GM12872 (cell line): ENCODE measurements around the gene TBC1D16.

Source experiments
- TF ChIP-seq, protein P1 (sequence below): IDR thresholded peaks from 3 replicates; pipeline ENCODE4 v1.5.1; 2011; ENCODE audit warnings: low read depth, mild to moderate bottlenecking, low read length, moderate library complexity; ENCODE audit not compliant: insufficient read depth

The TBC1D16 gene

DNA sequence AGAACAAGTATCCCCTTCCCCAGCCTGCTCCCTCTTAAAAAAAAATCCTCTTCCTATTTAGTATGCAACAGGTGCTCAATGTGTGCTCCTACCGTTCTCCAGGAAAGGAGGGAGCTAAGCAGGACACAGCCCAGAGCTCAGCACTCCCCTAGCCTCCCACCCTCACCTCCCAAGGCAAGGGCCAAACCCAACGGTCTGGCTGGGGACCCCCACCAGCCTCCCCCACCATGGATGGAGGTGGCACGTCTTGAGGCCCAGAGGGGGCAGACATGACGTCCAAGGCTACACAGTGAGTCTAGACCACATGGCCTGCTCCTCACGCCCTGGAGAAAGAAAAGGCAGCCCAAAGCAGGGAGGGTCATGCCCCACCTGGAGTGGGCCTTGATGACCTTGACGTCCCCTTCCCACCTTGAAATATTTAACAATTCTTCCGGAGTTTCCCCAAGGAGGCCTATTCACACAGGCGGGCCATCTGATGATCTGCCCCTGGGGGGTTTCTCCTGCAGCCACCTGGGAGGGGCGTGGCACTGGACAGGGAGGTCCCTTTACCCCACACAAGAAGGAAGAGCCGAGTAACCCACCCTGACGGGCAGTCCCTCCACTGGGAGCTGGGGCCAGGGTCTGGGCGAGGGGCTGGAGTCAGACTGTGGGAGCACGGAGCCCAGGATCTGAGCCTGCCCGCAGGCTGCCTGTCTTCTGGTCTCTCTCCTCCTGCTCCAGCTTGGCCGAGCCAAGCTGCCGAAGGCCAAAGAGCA lies 107.0 kb downstream of the TBC1D16 start:
- TF ChIP-seq, protein P1, sequence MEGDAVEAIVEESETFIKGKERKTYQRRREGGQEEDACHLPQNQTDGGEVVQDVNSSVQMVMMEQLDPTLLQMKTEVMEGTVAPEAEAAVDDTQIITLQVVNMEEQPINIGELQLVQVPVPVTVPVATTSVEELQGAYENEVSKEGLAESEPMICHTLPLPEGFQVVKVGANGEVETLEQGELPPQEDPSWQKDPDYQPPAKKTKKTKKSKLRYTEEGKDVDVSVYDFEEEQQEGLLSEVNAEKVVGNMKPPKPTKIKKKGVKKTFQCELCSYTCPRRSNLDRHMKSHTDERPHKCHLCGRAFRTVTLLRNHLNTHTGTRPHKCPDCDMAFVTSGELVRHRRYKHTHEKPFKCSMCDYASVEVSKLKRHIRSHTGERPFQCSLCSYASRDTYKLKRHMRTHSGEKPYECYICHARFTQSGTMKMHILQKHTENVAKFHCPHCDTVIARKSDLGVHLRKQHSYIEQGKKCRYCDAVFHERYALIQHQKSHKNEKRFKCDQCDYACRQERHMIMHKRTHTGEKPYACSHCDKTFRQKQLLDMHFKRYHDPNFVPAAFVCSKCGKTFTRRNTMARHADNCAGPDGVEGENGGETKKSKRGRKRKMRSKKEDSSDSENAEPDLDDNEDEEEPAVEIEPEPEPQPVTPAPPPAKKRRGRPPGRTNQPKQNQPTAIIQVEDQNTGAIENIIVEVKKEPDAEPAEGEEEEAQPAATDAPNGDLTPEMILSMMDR = no peak

DNA sequence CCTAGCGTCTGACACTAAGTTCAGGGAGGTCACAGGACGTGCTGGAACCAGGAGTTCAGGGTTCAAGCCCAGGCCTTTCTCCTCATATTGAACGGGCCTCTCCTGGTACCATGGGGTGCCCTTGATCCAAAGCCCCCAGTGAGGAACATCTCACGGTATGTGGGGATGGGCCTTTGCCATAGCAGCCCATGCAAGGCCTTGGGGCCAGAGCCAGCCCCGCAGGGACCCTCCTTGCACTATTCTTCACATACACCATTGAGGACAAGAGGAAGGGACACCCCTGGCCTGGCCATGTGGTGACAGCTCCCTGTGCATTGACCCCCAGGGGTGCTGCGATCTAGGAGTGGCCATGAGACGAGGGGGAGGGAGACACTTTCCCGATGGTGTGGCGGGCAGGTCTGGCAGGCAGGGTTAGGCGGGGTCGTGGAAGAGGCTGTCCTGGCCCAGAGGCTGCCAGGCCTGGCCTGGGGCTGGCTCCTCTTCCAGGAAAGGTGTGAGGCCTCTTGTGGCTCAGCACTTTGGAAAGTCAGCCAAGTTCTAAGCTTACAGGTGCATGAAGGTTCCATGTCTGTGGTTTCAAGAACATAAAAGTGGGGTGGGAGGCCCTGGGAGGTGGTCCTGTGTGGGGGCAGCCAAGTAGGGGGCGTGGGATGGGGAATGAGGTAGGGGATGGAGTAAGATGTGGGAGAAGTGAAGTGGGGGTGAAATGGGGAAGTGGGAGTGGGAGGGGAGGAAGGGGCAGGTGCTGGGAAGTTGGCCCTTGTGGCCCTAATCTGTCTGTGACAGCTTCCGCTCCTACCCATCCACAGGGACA lies 107.8 kb downstream of the TBC1D16 start:
- TF ChIP-seq, protein P1 = no peak

DNA sequence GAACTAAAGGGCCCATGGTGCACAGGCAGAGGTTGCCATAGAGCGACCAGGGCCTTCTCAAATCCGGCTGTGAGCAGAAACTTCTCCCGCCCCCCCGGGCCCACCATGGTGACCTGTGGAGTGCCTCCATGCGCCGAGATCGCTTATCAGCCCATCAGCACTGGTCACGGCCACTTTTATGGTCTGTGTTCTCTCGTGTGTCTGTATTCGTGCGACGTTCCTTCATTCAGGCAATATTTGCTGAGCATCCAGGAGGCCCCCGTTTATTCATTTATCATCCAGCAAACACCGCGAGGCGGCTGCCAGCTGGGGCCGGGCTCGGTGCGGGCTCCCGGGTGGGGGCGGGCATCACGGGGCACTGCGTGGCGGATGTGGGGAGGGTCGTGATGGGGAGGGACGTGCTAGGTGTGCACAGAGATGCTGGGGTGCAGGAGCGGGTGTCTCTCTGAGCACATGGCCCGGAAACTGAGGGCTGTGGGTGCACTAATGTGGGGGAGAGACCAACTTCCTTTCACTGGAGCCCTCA lies 108.5 kb downstream of the TBC1D16 start:
- TF ChIP-seq, protein P1 = no peak

DNA sequence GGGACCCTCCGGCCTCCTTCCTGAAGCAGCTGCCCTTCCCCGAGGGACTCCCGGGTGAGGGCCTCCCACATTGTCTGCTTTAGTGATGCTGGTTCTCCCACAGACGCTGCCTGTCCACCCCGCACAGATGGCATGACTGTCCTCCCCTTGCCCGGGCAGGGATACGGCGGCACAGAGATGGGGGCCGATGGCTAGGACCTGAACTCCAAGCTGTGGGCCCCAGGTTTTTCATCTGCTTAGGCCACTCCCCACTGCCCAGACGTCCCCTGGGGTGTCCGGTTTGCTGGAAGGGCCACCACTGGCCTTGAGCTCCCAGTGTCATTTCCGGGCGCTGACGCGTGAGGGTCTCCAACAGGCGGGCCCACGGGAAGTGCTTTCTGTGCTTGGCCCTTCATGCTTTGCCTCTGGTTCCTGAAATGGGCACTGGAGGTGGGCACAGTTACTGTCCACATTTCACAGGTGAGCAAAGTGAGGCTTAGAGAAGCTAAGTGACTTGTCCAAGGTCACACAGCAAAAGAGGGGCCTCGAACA lies 109.0 kb downstream of the TBC1D16 start:
- TF ChIP-seq, protein P1 = no peak

DNA sequence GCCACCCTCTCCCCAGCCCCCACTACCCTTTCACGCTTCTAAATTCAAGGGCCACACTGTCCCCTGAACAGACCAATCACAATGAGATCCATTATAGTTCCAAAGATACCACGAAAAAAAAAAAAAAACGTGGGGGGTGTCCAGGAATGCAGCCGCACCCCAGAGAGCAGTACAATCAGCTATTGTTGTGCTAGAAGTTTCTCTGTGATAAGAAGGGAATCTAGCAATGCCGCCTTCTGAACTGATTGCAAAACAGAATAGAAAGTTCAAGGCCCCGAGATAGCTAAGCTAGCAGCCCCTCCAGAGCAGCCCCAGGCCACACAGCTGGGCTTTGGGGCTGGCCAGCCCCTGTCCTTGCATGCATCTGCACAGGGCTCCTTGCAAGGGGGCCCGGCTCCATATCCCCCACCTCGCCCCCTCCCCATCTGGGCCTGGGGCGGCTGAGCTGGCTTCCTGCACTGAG lies 109.5 kb downstream of the TBC1D16 start:
- TF ChIP-seq, protein P1 = no peak

DNA sequence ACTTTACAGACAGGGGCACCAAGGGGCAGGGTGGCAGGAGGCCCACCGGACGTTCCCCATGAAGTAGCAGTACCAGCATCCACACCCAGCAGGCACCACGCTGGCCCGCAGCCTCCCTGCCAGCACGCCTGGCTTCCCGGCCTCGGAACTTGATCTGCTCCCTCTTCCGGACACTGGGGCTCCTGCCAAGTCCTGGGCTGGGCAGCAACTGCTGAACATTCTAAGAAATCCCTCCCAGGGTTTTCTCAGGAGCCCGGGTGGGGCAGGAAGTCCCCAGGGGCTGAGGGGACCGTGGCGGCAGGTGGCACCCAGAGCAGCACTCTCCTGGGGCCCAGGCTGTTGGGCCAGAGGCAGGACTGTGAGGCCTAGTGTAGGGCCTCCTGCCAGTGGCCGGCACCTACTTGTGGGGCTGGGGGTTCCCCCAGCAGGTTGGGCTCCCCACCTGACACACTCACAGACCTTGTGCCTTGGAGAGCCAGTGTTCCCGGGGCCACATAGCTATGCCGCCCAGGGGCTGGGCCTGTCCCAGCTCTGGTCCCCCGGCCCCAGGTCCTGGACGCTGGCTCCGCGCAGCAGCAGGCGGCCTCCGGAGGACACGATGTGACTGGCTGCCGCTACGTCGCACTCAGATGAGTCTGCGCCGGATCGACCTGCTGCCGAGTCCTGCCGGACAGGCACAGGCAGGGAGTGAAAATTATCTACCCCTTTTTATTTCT lies 110.3 kb downstream of the TBC1D16 start:
- TF ChIP-seq, protein P1 = no peak
